ENCODE measurements around the gene ANXA8. TPM values are rescaled to one million over a fixed set of nuclear protein-coding genes. Genes with fewer than 3 reads are reported as not detected.

Gene ANXA8
- total and polyA plus RNA-seq, 9 donors, result 0.63 to 20.2 (median 1.6) TPM

- intact Hi-C loops (cut with DNase I), result no loop called here
- Histone ChIP-seq H3K27me3 (no peaks in the 10 kb centered on the region), H3K9me3 (no peaks in the 10 kb centered on the region), H3K4me3 (no peak overlapping the region), H3K36me3 (no peaks in the 10 kb centered on the region), H3K4me1 (ENCODE audit: insufficient read depth) (no peaks in the 10 kb centered on the region), H3K27ac (no peak overlapping the region)
- 84 to 91% (median 88%) methylated on average over 2 of the region's 2 CpGs for WGBS, 3 donors
- no peak for TF ChIP-seq POLR2A (IDR thresholded peaks at IDR 0.05)
- no peak for TF ChIP-seq EP300 (IDR thresholded peaks at IDR 0.05)
- DNase-seq, result no peak
Measured at GRCh38 chr10:47450442-47450841, 33.5 kb downstream of the ANXA8 start.

DNA sequence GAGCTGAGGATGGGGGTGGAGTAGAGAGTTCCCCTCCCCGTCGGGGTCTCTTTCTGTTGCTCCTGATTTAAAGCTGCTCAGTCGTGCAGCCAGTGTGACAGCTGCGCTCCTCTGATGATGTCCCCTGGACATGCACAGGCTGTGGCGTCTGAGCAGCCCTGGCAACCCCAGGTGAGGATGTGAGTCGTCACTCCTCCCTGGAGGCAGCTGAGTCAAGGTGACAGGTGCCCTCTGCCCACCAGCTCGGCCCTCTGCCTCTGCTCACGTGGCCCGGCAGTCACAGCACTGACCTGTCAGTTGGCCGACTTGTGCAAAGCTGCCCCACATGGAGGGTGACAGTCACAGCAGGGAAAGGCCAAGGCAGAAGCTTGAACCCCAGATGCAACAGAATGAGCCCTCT lies 33.9 kb downstream of the ANXA8 start:
- H3K9me3 ChIP-seq, result no peaks in the 10 kb centered on the region
- no peaks in the 10 kb centered on the region for H3K36me3 ChIP-seq
- H3K4me3 ChIP-seq, result no peak overlapping the region
- DNase-seq, result no peak
- intact Hi-C loops (cut with DNase I), result no loop called here
- H3K27ac ChIP-seq, result no peak overlapping the region
- TF ChIP-seq EP300 (IDR thresholded peaks at IDR 0.05), result no peak
- TF ChIP-seq, protein P1, sequence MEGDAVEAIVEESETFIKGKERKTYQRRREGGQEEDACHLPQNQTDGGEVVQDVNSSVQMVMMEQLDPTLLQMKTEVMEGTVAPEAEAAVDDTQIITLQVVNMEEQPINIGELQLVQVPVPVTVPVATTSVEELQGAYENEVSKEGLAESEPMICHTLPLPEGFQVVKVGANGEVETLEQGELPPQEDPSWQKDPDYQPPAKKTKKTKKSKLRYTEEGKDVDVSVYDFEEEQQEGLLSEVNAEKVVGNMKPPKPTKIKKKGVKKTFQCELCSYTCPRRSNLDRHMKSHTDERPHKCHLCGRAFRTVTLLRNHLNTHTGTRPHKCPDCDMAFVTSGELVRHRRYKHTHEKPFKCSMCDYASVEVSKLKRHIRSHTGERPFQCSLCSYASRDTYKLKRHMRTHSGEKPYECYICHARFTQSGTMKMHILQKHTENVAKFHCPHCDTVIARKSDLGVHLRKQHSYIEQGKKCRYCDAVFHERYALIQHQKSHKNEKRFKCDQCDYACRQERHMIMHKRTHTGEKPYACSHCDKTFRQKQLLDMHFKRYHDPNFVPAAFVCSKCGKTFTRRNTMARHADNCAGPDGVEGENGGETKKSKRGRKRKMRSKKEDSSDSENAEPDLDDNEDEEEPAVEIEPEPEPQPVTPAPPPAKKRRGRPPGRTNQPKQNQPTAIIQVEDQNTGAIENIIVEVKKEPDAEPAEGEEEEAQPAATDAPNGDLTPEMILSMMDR (IDR thresholded peaks at IDR 0.05), result no peak
- no peak for TF ChIP-seq POLR2A (IDR thresholded peaks at IDR 0.05)
- no peaks in the 10 kb centered on the region for H3K27me3 ChIP-seq
- WGBS, 3 donors, result 86 to 92% (median 87%) methylated on average over 10 of the region's 10 CpGs
- no peaks in the 10 kb centered on the region for H3K4me1 ChIP-seq (ENCODE audit: insufficient read depth)

DNA sequence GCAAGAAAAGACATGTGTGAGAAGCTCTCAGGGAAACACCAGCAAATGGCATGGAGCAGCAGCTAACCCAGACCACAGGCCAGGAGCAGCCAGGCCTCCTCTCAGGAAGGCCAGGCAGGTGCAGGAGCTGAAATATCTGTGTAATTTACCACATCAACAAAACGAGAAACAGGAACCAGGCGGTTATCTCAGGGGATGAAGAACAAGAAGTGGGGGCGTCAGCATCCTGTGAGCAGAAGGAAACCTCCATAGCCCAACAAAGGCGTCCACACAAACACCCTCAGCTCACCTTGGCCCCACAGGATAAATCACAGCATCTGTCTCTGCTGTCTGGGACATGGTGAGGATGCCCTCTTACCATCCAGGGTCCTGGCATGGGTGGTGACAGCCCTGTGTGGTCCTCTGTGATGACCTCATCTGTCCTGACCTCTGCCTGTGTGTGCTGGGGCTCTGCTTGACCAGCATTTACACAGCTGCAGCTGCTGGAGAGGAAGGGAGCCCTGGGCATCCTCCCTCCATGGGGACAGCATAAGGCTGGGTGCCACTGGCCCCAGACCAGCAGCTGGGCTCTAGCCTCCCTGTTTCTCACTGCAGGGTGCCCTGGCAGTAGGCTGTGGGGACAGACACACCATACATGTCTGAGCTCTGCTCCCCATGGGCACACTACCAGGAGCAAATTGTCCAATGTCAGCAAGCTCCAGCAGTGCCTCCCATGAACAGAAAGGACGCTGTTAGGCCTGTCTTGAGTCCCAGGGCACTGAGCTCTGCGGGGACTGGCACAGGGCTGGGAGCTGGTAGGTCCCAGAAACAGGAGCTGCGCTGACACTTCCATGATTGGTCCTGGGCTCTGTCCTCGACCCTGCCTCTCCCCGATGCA lies 34.6 kb downstream of the ANXA8 start:
- Histone ChIP-seq H3K27ac (no peak overlapping the region), H3K4me1 (ENCODE audit: insufficient read depth) (no peaks in the 10 kb centered on the region), H3K36me3 (no peaks in the 10 kb centered on the region), H3K9me3 (no peaks in the 10 kb centered on the region), H3K4me3 (no peak overlapping the region), H3K27me3 (no peaks in the 10 kb centered on the region)
- TF ChIP-seq EP300 (IDR thresholded peaks at IDR 0.05) (no peak), POLR2A (IDR thresholded peaks at IDR 0.05) (no peak)
- TF ChIP-seq, protein P1 (IDR thresholded peaks at IDR 0.05), result no peak
- intact Hi-C loops (cut with DNase I), result no loop called here
- DNase-seq, result peak in 1 of 5 donors; percentile 13
- WGBS, 3 donors, result 72 to 75% (median 73%) methylated on average over 9 of the region's 9 CpGs

DNA sequence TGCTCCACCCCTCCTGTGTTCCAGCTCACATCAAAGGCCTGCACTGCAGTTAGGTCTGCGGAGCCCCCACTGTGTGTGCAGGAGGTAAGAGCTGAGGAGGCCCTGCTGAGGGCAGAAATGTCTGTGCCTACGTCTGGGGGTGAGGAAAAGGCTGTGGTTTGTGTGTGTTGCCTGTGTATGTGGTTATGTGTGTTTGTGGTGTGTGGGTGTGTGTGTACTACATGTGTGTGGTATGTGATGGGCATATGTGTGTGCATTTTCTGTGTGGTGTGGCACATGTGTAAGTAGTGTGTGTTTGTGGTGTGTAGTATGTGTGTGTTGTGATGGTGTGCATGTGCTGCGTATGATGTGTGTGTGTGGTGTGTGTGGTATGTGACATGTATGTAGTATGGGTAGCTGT lies 36.2 kb downstream of the ANXA8 start:
- no peak for DNase-seq
- TF ChIP-seq, protein P1 (IDR thresholded peaks at IDR 0.05), result no peak
- no peak for TF ChIP-seq POLR2A (IDR thresholded peaks at IDR 0.05)
- no peak for TF ChIP-seq EP300 (IDR thresholded peaks at IDR 0.05)
- Histone ChIP-seq H3K9me3 (no peaks in the 10 kb centered on the region), H3K4me3 (no peak overlapping the region), H3K36me3 (no peaks in the 10 kb centered on the region), H3K4me1 (ENCODE audit: insufficient read depth) (no peaks in the 10 kb centered on the region), H3K27me3 (no peaks in the 10 kb centered on the region), H3K27ac (no peak overlapping the region)
- intact Hi-C loops (cut with DNase I), result no loop called here
- 82 to 91% (median 85%) methylated on average over 3 of the region's 3 CpGs for WGBS, 3 donors

DNA sequence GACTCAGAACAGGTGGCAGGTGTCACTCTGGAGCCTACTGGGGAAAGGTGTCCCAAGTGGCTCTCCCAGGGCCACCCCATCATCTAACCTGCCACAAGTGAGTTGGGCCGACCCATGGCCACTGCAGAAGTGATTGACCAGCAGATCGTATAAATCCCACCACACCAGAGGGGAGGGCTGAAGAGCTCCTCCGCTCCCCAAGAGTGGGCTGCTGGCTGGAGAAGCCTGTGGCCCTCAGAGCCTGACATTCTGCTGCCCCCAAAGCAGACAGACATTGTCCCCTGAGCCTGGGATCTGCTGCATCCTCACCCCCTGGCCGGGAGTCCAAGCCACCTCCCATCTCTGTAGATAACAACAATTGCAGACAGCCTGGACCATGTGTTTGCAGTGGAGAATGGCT lies 36.7 kb downstream of the ANXA8 start:
- DNase-seq, result no peak
- intact Hi-C loops (cut with DNase I), result no loop called here

More for the DNA sequence above, 36.7 kb downstream of the ANXA8 start:
- H3K4me3 ChIP-seq, result no peak overlapping the region
- WGBS, 3 donors, result 80 to 90% (median 83%) methylated on average over 4 of the region's 4 CpGs
- H3K36me3 ChIP-seq, result no peaks in the 10 kb centered on the region
- H3K4me1 ChIP-seq (ENCODE audit: insufficient read depth), result no peaks in the 10 kb centered on the region
- H3K27ac ChIP-seq, result no peak overlapping the region
- H3K9me3 ChIP-seq, result no peaks in the 10 kb centered on the region
- no peaks in the 10 kb centered on the region for H3K27me3 ChIP-seq
- TF ChIP-seq POLR2A (IDR thresholded peaks at IDR 0.05) (no peak), EP300 (IDR thresholded peaks at IDR 0.05) (no peak)
- TF ChIP-seq, protein P1 (IDR thresholded peaks at IDR 0.05), result no peak

Measured in ovary (tissue), 9 donors.